ENCODE measurements around the gene MICAL3.
A peak's percentile ranks its signal among the peaks of the same experiment; 100 is the strongest.

The MICAL3 gene

DNA sequence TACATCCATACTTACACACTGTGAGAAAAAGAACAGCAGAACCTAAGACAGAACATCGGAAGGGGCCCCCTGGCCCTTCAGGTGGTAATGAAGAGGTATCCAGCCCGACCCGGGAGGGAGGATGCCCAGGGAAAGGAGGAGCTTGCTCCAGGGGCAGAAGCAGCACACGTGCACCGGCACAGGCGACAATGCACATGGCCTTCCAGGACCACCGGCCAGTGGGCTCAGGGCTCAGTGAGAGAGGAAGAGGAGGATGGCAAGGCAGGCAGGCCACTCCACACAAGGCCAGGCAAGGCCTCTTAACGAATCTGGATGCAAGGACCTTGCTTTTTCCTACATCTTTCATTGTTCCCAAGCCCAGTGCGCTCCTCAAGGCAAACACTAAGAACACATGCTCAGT lies 52.6 kb downstream of the MICAL3 start:
- no peak overlapping the region for H3K4me3 ChIP-seq (ENCODE audit: low read depth, low read length)
- no peak for DNase-seq (ENCODE audit: low read depth, low spot score)
- in situ Hi-C loops (cut with HindIII; ENCODE audit: low sequenced_read_pairs) = no loop called here
- TF ChIP-seq, protein P1, sequence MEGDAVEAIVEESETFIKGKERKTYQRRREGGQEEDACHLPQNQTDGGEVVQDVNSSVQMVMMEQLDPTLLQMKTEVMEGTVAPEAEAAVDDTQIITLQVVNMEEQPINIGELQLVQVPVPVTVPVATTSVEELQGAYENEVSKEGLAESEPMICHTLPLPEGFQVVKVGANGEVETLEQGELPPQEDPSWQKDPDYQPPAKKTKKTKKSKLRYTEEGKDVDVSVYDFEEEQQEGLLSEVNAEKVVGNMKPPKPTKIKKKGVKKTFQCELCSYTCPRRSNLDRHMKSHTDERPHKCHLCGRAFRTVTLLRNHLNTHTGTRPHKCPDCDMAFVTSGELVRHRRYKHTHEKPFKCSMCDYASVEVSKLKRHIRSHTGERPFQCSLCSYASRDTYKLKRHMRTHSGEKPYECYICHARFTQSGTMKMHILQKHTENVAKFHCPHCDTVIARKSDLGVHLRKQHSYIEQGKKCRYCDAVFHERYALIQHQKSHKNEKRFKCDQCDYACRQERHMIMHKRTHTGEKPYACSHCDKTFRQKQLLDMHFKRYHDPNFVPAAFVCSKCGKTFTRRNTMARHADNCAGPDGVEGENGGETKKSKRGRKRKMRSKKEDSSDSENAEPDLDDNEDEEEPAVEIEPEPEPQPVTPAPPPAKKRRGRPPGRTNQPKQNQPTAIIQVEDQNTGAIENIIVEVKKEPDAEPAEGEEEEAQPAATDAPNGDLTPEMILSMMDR (IDR thresholded peaks at IDR 0.05; ENCODE audit: low read depth, low read length) = no peak

DNA sequence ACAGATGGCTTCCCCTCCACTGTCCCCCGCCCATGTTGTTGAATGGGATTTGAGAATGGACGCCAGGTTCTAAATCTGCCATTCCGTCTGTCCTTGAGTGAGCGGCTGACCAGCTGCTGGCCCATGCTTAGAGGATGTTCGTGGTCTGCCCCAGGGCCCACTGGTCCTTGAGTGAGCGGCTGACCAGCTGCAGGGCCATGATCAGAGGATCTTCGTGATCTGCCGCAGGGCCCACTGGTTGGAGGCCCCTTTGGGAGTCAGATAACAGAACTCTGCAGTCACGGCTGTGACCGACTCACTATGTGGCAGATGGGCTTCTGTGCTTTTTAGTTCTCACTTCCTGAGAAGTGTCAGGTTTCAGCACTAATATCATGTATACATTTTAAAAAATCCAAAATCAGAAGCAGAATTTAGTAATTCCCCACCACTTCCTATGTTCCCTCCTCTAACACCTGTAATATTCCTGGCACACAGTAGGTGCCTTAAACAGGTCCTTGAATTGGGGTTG lies 54.1 kb downstream of the MICAL3 start:
- peak; percentile 45 for DNase-seq (ENCODE audit: low read depth, low spot score)
- no peak overlapping the region for H3K4me3 ChIP-seq (ENCODE audit: low read depth, low read length)
- in situ Hi-C loops (cut with HindIII; ENCODE audit: low sequenced_read_pairs) = no loop called here
- TF ChIP-seq, protein P1 (IDR thresholded peaks at IDR 0.05; ENCODE audit: low read depth, low read length) = no peak

DNA sequence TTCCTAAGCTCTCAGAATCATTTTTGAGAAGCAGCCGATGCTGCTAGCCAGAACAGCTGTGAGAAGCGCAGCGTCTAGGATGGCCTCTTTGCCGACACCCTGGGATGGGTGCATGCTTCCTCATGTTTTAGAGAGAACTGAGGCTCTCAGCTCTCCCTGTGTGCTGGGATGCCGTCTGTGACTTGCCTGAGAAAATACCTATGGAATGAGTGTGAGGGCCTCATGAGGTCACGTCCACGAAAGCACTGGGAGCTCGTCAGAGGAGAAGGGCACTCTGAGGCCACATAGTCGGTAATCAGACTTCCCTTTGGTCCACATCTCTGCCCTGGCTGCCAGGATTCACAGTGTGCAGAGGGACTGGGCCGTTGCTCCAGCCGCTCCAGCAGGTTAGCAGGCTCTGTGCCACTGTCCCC lies 54.7 kb downstream of the MICAL3 start:
- in situ Hi-C loops (cut with HindIII; ENCODE audit: low sequenced_read_pairs) = no loop called here
- TF ChIP-seq, protein P1 (IDR thresholded peaks at IDR 0.05; ENCODE audit: low read depth, low read length) = no peak
- H3K4me3 ChIP-seq (ENCODE audit: low read depth, low read length) = no peak overlapping the region
- peak; percentile 91 for DNase-seq (ENCODE audit: low read depth, low spot score)

DNA sequence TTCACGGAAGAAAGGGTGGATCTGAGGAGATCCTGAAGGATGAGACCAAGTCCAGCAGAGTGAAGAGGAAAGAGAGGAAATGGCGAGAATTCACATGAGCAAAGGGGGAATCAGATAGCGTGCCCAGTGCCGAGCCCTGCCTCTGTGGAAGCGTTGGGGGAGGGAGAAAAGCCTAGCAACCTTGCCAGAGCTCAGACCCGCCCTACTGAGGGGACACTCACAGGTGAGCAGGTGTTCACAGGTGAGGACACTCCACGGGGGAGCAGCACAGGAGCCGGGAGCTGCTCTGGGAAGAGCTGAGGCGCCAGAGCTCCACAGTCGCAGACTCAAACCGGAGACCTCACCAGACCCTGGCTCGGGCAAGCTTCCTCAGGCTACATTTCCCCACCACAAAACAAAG lies 56.2 kb downstream of the MICAL3 start:
- no peak overlapping the region for H3K4me3 ChIP-seq (ENCODE audit: low read depth, low read length)
- DNase-seq (ENCODE audit: low read depth, low spot score) = no peak
- TF ChIP-seq, protein P1 (IDR thresholded peaks at IDR 0.05; ENCODE audit: low read depth, low read length) = no peak
- in situ Hi-C loops (cut with HindIII; ENCODE audit: low sequenced_read_pairs) = no loop called here

DNA sequence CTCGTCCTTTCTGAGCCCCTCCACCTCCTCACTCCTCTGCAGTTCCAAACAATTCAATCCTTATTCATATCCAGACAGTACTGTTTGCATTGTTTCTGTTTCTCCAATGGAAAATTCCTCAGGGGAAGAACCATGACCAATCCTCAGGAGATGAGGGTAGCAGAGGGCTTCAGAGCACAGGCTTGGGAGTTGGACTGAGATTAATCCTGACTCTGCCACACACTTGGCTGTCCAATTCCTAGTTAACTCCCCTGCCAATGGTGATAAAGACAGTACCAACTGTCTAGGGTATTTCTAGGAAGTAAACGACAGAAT lies 58.0 kb downstream of the MICAL3 start:
- no peak for DNase-seq (ENCODE audit: low read depth, low spot score)
- no peak overlapping the region for H3K4me3 ChIP-seq (ENCODE audit: low read depth, low read length)
- TF ChIP-seq, protein P1 (IDR thresholded peaks at IDR 0.05; ENCODE audit: low read depth, low read length) = no peak
- in situ Hi-C loops (cut with HindIII; ENCODE audit: low sequenced_read_pairs) = no loop called here

DNA sequence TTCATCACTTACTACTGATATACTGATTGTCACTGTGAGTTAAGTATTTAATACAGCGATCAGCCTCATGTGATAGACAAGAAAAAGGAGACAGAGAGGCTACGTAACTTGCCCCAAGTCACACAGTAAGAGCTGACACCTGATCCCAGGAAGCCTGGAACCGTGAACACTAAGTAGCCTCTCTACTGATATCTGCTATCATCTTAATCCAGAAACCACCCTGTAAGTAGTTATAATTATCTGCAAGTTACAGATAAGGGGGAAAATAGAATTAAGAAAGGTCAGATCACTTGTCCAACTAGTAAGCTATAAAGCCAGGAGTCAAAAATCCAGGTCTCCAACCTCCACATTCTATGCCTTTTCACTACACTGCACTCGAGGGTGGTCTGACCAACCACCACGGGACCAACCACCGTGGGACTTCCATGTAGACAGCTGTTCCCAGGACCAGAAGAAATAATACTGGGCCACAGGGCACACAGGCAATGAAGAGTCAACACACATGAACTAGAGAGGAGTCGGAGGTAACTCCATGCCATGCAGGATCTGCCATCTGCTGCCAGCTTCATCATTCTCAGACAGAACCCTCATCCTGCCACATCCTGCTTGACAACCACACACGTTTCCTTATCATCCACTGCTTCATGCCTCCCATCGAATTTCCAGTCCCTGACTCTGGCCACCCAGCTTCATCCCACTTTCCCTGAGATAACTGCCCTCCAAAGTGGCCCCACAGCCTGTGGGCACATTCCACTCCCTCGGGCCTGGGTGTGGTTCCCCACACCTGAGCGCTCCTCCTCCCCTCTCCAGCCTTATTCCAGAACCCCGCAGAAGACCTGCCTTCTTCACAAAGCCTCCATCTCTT lies 58.6 kb downstream of the MICAL3 start:
- DNase-seq (ENCODE audit: low read depth, low spot score) = no peak
- no peak overlapping the region for H3K4me3 ChIP-seq (ENCODE audit: low read depth, low read length)
- in situ Hi-C loops (cut with HindIII; ENCODE audit: low sequenced_read_pairs) = no loop called here
- TF ChIP-seq, protein P1 (IDR thresholded peaks at IDR 0.05; ENCODE audit: low read depth, low read length) = no peak

All from astrocyte of the spinal cord (primary cell).